Karpas-422 (cell line): ENCODE results near the gene IGSF21. TPM values are rescaled to one million over a fixed set of nuclear protein-coding genes. Genes with fewer than 3 reads are reported as not detected.

Experiments used
- DNase-seq: peaks from one replicate; pipeline ENCODE4 v3.0.0-alpha.2; 2015
- H2AFZ ChIP-seq: fragments of 200-600 bp; sonication (generic); 2 replicates; pipeline ENCODE4 v1.6.1; 2014; ENCODE audit warnings: antibody characterized with exemption, low read length, mixed read lengths
- H3K27ac ChIP-seq: fragments of 200-600 bp; sonication (generic); 2 replicates; pipeline ENCODE4 v1.5.1; 2014; ENCODE audit warnings: mild to moderate bottlenecking, low read length, moderate library complexity
- H3K27me3 ChIP-seq: fragments of 200-600 bp; sonication (generic); 2 replicates; pipeline ENCODE4 v1.6.1; 2014; ENCODE audit warnings: low read length, mixed read lengths
- H3K36me3 ChIP-seq: fragments of 200-600 bp; sonication (generic); 2 replicates; pipeline ENCODE4 v1.6.1; 2014; ENCODE audit warnings: low read length, mixed read lengths; ENCODE audit not compliant: insufficient read depth
- H3K4me1 ChIP-seq: fragments of 200-600 bp; sonication (generic); 2 replicates; pipeline ENCODE4 v1.6.1; 2014; ENCODE audit warnings: mild to moderate bottlenecking, low read length, mixed read lengths
- H3K4me2 ChIP-seq: fragments of 200-600 bp; sonication (generic); 2 replicates; pipeline ENCODE4 v1.6.1; 2014; ENCODE audit warnings: low read length, low read depth, mild to moderate bottlenecking; ENCODE audit not compliant: poor library complexity, severe bottlenecking
- H3K4me3 ChIP-seq: fragments of 200-600 bp; sonication (generic); 2 replicates; pipeline ENCODE4 v1.5.1; 2014; ENCODE audit warnings: mild to moderate bottlenecking, antibody characterized with exemption, low read length, mixed read lengths
- H3K79me2 ChIP-seq: fragments of 200-600 bp; sonication (generic); 2 replicates; pipeline ENCODE4 v1.6.1; 2014; ENCODE audit warnings: mild to moderate bottlenecking, low read length, mixed read lengths
- H3K9ac ChIP-seq: fragments of 200-600 bp; sonication (generic); 2 replicates; pipeline ENCODE4 v1.6.0; 2014; ENCODE audit warnings: low read length
- H3K9me2 ChIP-seq: fragments of 200-600 bp; sonication (generic), shearing (Covaris generic); replicated peaks from 2 replicates; pipeline ENCODE4 v1.6.0; 2014; ENCODE audit warnings: mild to moderate bottlenecking, low read length, moderate library complexity; ENCODE audit not compliant: insufficient read depth
- H3K9me3 ChIP-seq: fragments of 300-700, 200-600 bp; sonication (generic); 2 replicates; pipeline ENCODE4 v1.6.1; 2014; ENCODE audit warnings: low read length, mixed read lengths
- H4K20me1 ChIP-seq: fragments of 200-600 bp; sonication (generic); 2 replicates; pipeline ENCODE4 v1.6.1; 2014; ENCODE audit warnings: mild to moderate bottlenecking, antibody characterized with exemption, low read length, low read depth; ENCODE audit not compliant: insufficient read depth
- total RNA-seq: library from RNA; depleted of rRNA; stranded (reverse); fragments of >200 nt; shearing (Covaris generic); gene quantifications from 2 replicates; pipeline ENCODE4 v1.2.3, GENCODE V29; 2014; ENCODE audit warnings: low replicate concordance

The IGSF21 gene
- total RNA-seq, 1 experiment from 2014 or later, result 0.26 TPM

DNA sequence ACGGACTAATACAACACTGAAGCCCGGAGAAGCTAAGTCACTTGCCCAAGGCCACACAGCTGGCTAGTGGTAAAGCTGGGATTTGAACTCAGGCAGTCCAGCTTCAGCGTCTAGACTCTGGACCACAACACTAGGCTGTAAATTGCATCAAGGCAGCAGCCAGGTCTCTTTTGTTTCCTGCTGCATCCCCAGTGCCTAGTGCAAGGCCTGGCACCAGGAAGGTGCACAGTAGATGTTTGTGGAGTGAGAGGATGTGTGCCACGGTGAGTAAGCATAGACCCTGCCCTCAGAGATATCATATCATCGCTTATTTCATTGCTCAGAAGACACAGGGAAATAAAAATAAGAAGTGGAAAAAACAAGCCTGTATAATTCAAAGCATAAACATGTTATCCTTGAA lies 40.9 kb downstream of the IGSF21 start:
- H3K9me3 ChIP-seq, result no peaks in the 10 kb centered on the region

DNA sequence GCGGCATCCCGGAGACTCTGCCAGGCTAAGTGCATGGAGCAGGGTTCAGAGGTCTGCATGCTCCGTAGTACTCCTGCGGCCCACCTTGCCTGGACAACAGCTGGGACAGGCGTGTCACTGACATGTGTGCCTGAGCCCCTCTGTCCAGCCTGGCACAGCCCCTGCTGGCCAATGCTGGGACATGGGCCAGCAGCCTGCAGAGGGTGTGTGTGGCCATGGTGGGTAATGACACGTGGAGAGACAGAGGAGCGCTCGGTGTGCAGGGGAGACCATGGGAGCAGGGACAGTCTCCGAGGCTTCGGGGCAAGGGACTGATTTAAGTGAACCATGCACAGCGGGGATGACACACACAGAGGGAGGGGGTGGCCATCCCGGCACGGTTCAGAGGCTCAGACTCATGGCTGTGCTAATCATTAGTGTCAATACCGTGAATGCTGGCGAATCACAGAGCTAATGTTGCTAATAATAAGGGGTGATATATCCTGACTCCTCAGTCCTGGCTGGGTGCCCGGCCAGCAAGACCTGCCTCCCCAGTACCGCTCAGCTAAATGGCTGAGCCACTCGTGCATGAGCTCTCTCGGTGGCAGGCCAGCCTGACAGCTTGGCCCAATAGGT lies 41.5 kb downstream of the IGSF21 start:
- Histone ChIP-seq H3K4me1 (no peaks in the 10 kb centered on the region), H3K79me2 (no peaks in the 10 kb centered on the region), H3K9me3 (no peaks in the 10 kb centered on the region), H3K27ac (no peak overlapping the region), H3K9me2 (no peaks in the 10 kb centered on the region), H3K9ac (no peak overlapping the region), H3K27me3 (no peaks in the 10 kb centered on the region), H3K36me3 (no peaks in the 10 kb centered on the region), H2AFZ (no peak overlapping the region), H3K4me3 (no peak overlapping the region), H4K20me1 (no peaks in the 10 kb centered on the region), H3K4me2 (no peak overlapping the region)
- DNase-seq, result no peak

More for the DNA sequence above, 40.9 kb downstream of the IGSF21 start:
- no peaks in the 10 kb centered on the region for H3K79me2 ChIP-seq
- H3K9ac ChIP-seq, result no peak overlapping the region
- H3K36me3 ChIP-seq, result no peaks in the 10 kb centered on the region
- no peaks in the 10 kb centered on the region for H4K20me1 ChIP-seq
- no peak for DNase-seq
- H3K9me2 ChIP-seq, result no peaks in the 10 kb centered on the region
- no peaks in the 10 kb centered on the region for H3K27me3 ChIP-seq
- H3K4me3 ChIP-seq, result no peak overlapping the region
- no peak overlapping the region for H2AFZ ChIP-seq
- no peak overlapping the region for H3K27ac ChIP-seq
- H3K4me1 ChIP-seq, result no peaks in the 10 kb centered on the region
- no peak overlapping the region for H3K4me2 ChIP-seq

- Histone ChIP-seq H3K36me3 (no peaks in the 10 kb centered on the region), H3K27me3 (no peaks in the 10 kb centered on the region), H3K9me3 (no peaks in the 10 kb centered on the region), H3K9me2 (no peaks in the 10 kb centered on the region), H4K20me1 (no peaks in the 10 kb centered on the region), H3K4me2 (no peak overlapping the region), H3K79me2 (no peaks in the 10 kb centered on the region), H3K27ac (no peak overlapping the region), H3K4me3 (no peak overlapping the region), H3K4me1 (no peaks in the 10 kb centered on the region), H2AFZ (no peak overlapping the region), H3K9ac (no peak overlapping the region)
- DNase-seq, result no peak
Observed at GRCh38 chr1:18151436-18152122, 44.0 kb downstream of the IGSF21 start.

GRCh38 chr1:18154430-18155194 lies 47.0 kb downstream of the IGSF21 start:
- no peaks in the 10 kb centered on the region for H3K9me2 ChIP-seq

GRCh38 chr1:18155881-18156385 lies 48.3 kb downstream of the IGSF21 start:
- H3K4me1 ChIP-seq, result no peaks in the 10 kb centered on the region
- no peak overlapping the region for H3K9ac ChIP-seq
- H3K9me3 ChIP-seq, result no peaks in the 10 kb centered on the region
- no peaks in the 10 kb centered on the region for H4K20me1 ChIP-seq
- no peaks in the 10 kb centered on the region for H3K36me3 ChIP-seq
- no peaks in the 10 kb centered on the region for H3K27me3 ChIP-seq
- no peak overlapping the region for H3K4me3 ChIP-seq
- no peaks in the 10 kb centered on the region for H3K79me2 ChIP-seq
- no peaks in the 10 kb centered on the region for H3K9me2 ChIP-seq
- no peak overlapping the region for H3K4me2 ChIP-seq
- DNase-seq, result no peak
- no peak overlapping the region for H2AFZ ChIP-seq
- no peak overlapping the region for H3K27ac ChIP-seq

More at GRCh38 chr1:18154430-18155194, 47.0 kb downstream of the IGSF21 start:
- H3K9ac ChIP-seq, result no peak overlapping the region
- no peak overlapping the region for H3K4me3 ChIP-seq
- no peaks in the 10 kb centered on the region for H3K9me3 ChIP-seq
- H3K36me3 ChIP-seq, result no peaks in the 10 kb centered on the region
- DNase-seq, result no peak
- no peaks in the 10 kb centered on the region for H3K4me1 ChIP-seq
- H2AFZ ChIP-seq, result no peak overlapping the region
- no peaks in the 10 kb centered on the region for H3K27me3 ChIP-seq
- no peak overlapping the region for H3K4me2 ChIP-seq
- no peaks in the 10 kb centered on the region for H4K20me1 ChIP-seq
- no peak overlapping the region for H3K27ac ChIP-seq
- H3K79me2 ChIP-seq, result no peaks in the 10 kb centered on the region

DNA sequence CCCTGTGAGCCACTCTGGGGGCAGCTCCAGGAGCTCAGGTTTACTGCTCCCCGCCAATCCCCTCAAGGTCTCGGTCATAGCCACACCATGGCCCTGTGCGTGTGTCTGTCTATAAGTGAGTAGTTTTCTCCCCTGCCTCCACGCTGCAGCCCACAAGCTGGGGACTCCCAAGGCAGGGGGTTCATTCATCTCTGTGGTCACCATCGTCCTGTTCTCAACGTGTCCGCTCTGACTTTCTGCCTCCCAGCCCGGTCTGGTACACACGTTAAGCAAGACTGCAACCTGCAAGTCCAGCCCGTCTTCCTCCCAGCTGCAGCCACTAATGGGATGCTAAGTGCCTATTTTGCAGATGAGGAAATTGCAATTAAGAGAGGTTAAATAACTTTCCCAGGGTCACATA lies 49.8 kb downstream of the IGSF21 start:
- H3K79me2 ChIP-seq, result no peaks in the 10 kb centered on the region
- H2AFZ ChIP-seq, result no peak overlapping the region
- no peaks in the 10 kb centered on the region for H3K36me3 ChIP-seq
- H3K9ac ChIP-seq, result no peak overlapping the region
- DNase-seq, result no peak
- no peaks in the 10 kb centered on the region for H4K20me1 ChIP-seq
- H3K9me2 ChIP-seq, result no peaks in the 10 kb centered on the region
- H3K4me3 ChIP-seq, result no peak overlapping the region
- H3K27me3 ChIP-seq, result no peaks in the 10 kb centered on the region
- no peaks in the 10 kb centered on the region for H3K9me3 ChIP-seq
- H3K4me2 ChIP-seq, result no peak overlapping the region
- H3K27ac ChIP-seq, result no peak overlapping the region
- no peaks in the 10 kb centered on the region for H3K4me1 ChIP-seq

- Histone ChIP-seq H3K27ac (no peak overlapping the region), H3K4me3 (no peak overlapping the region), H4K20me1 (no peaks in the 10 kb centered on the region), H3K9ac (no peak overlapping the region), H3K4me1 (no peaks in the 10 kb centered on the region), H3K9me2 (no peaks in the 10 kb centered on the region), H2AFZ (no peak overlapping the region), H3K9me3 (no peaks in the 10 kb centered on the region), H3K27me3 (no peaks in the 10 kb centered on the region), H3K79me2 (no peaks in the 10 kb centered on the region), H3K36me3 (no peaks in the 10 kb centered on the region), H3K4me2 (no peak overlapping the region)
- no peak for DNase-seq
Observed at GRCh38 chr1:18157968-18158367, 50.4 kb downstream of the IGSF21 start.

DNA sequence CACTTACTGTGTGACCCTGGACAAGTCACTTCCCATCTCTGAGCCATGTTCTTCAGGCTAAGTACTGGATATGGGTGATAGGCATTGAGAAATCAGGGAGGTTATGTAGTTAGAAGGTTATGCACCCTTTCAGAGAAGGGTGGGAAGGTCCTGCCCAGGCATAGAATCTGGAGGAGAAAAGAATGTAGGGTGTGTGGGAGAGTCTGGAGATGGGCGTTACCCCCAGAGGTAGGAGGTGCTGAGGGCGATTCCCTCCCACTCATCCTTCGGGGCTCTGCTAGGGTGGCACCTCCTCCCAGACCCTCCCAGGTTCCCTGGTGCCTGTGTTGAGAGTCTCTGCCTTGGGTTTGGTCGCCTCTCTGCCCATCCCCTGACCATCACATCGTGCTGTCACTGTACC lies 51.1 kb downstream of the IGSF21 start:
- H3K36me3 ChIP-seq, result no peaks in the 10 kb centered on the region
- no peak for DNase-seq
- no peaks in the 10 kb centered on the region for H3K4me1 ChIP-seq
- H3K9me2 ChIP-seq, result no peaks in the 10 kb centered on the region
- H3K9me3 ChIP-seq, result no peaks in the 10 kb centered on the region
- H3K79me2 ChIP-seq, result no peaks in the 10 kb centered on the region
- H3K27me3 ChIP-seq, result no peaks in the 10 kb centered on the region
- no peak overlapping the region for H2AFZ ChIP-seq
- no peak overlapping the region for H3K4me3 ChIP-seq
- H3K9ac ChIP-seq, result no peak overlapping the region
- H3K4me2 ChIP-seq, result no peak overlapping the region
- no peaks in the 10 kb centered on the region for H4K20me1 ChIP-seq
- H3K27ac ChIP-seq, result no peak overlapping the region
